IgD-negative memory B cell (primary cell): ENCODE results near the gene DDX59. TPM values are rescaled to one million over a fixed set of nuclear protein-coding genes. Genes with fewer than 3 reads are reported as not detected.

Source experiments
- H3K27ac Mint-ChIP-seq, 3 donors: one replicate each; pipeline ENCODE4 v1.8.0; 2020 to 2022; ENCODE audit warnings: mild to moderate bottlenecking in 3 of 3, mixed read lengths in 3 of 3, moderate library complexity in 1 of 3
- H3K27me3 Mint-ChIP-seq: one replicate; pipeline ENCODE4 v1.8.0; 2021; ENCODE audit warnings: mixed read lengths
- H3K36me3 Mint-ChIP-seq: one replicate; pipeline ENCODE4 v1.8.0; 2020; ENCODE audit warnings: mild to moderate bottlenecking, mixed read lengths
- H3K4me1 Mint-ChIP-seq, 3 donors: one replicate each; pipeline ENCODE4 v1.8.0; 2020 to 2022; ENCODE audit warnings: mixed read lengths in 3 of 3, mild to moderate bottlenecking in 1 of 3
- H3K4me3 Mint-ChIP-seq, 4 donors: one replicate each; pipeline ENCODE4 v1.8.0; 2020 to 2022; ENCODE audit warnings: mild to moderate bottlenecking in 4 of 4, mixed read lengths in 4 of 4, moderate library complexity in 3 of 4
- H3K9me3 Mint-ChIP-seq, 3 donors: one replicate each; pipeline ENCODE4 v1.8.0; 2020 to 2021; ENCODE audit warnings: mixed read lengths in 3 of 3, mild to moderate bottlenecking in 1 of 3
- polyA plus RNA-seq: library from polyadenylated mRNA; unstranded; fragments of 300-500 nt; fragmentation: Illumina TruSeq; gene quantifications from one replicate; pipeline ENCODE4 v1.2.3, GENCODE V29; 2021

The DDX59 gene
- polyA plus RNA-seq, 1 donor from 2014 or later, result 19.1 TPM

- Mint-ChIP-seq H3K36me3 (no peaks in the 10 kb centered on the region), H3K27ac (peak overlapping the region; percentile 64 to 80 (median 72)), H3K9me3 (no peaks in the 10 kb centered on the region), H3K27me3 (no peaks in the 10 kb centered on the region), H3K4me1 (peaks cover 15 to 20% (median 19%) of the 10 kb centered on the region in 3 donors), H3K4me3 (peak overlapping the region; percentile 28 to 86 (median 50))
These were observed 41.4 kb downstream of the DDX59 start for GRCh38 chr1:200628223-200628881.

GRCh38 chr1:200627575-200628222 lies 42.0 kb downstream of the DDX59 start:
- Mint-ChIP-seq H3K36me3 (no peaks in the 10 kb centered on the region), H3K27me3 (no peaks in the 10 kb centered on the region), H3K9me3 (no peaks in the 10 kb centered on the region), H3K4me3 (peak overlapping the region in 3 of 4 donors; percentile 28 to 86 (median 41)), H3K4me1 (peaks cover 15 to 20% (median 19%) of the 10 kb centered on the region in 3 donors), H3K27ac (peak overlapping the region in 2 of 3 donors; percentile 72 to 80)

- peaks cover 15 to 21% (median 19%) of the 10 kb centered on the region in 3 donors for H3K4me1 Mint-ChIP-seq
- peak overlapping the region in 2 of 3 donors; percentile 31 to 80 for H3K27ac Mint-ChIP-seq
- H3K9me3 Mint-ChIP-seq, result no peaks in the 10 kb centered on the region
- no peak overlapping the region for H3K4me3 Mint-ChIP-seq
- H3K36me3 Mint-ChIP-seq, result no peaks in the 10 kb centered on the region
- H3K27me3 Mint-ChIP-seq, result no peaks in the 10 kb centered on the region
These were observed 42.7 kb downstream of the DDX59 start for GRCh38 chr1:200626853-200627534.

GRCh38 chr1:200625381-200625824 lies 44.3 kb downstream of the DDX59 start:
- Mint-ChIP-seq H3K4me3 (no peak overlapping the region), H3K36me3 (no peaks in the 10 kb centered on the region), H3K27me3 (no peaks in the 10 kb centered on the region), H3K27ac (peak overlapping the region in 1 of 3 donors; percentile 71), H3K4me1 (peaks cover 21% of the 10 kb centered on the region in 3 donors), H3K9me3 (no peaks in the 10 kb centered on the region)

GRCh38 chr1:200624679-200625335 lies 44.9 kb downstream of the DDX59 start:
- no peaks in the 10 kb centered on the region for H3K27me3 Mint-ChIP-seq
- peaks cover 21 to 27% (median 21%) of the 10 kb centered on the region in 3 donors for H3K4me1 Mint-ChIP-seq
- no peak overlapping the region for H3K4me3 Mint-ChIP-seq
- H3K36me3 Mint-ChIP-seq, result no peaks in the 10 kb centered on the region
- no peaks in the 10 kb centered on the region for H3K9me3 Mint-ChIP-seq
- H3K27ac Mint-ChIP-seq, result no peak overlapping the region

GRCh38 chr1:200620273-200621131 lies 49.2 kb downstream of the DDX59 start, which contains the start of gene KIF14:
Gene KIF14, minus strand, starts transcription at chr1:200620751. Its CDS starts 2,028 bp downstream, at chr1:200618723.
- H3K27me3 Mint-ChIP-seq, result no peaks in the 10 kb centered on the region
- no peaks in the 10 kb centered on the region for H3K36me3 Mint-ChIP-seq
- H3K9me3 Mint-ChIP-seq, result no peaks in the 10 kb centered on the region
- H3K27ac Mint-ChIP-seq, result peak within 1 kb of the TSS; percentile 76 to 94 (median 92)
- peaks cover 1 to 15% (median 6%) of the 10 kb centered on the region in 3 donors for H3K4me1 Mint-ChIP-seq
- H3K4me3 Mint-ChIP-seq, result peak within 1 kb of the TSS; percentile 91 to 98 (median 96)

- Mint-ChIP-seq H3K27ac (peak overlapping the region in 2 of 3 donors; percentile 14 to 76), H3K4me3 (peak overlapping the region; percentile 91 to 98 (median 96)), H3K4me1 (peaks cover 1 to 15% (median 6%) of the 10 kb centered on the region in 3 donors), H3K36me3 (no peaks in the 10 kb centered on the region), H3K9me3 (no peaks in the 10 kb centered on the region), H3K27me3 (no peaks in the 10 kb centered on the region)
These were observed 49.8 kb downstream of the DDX59 start for GRCh38 chr1:200619894-200620272.

- no peak overlapping the region for H3K27ac Mint-ChIP-seq
- H3K4me1 Mint-ChIP-seq, result peaks cover 0 to 4% (median 0%) of the 10 kb centered on the region in 3 donors
- H3K9me3 Mint-ChIP-seq, result no peaks in the 10 kb centered on the region
- no peak overlapping the region for H3K4me3 Mint-ChIP-seq
- no peaks in the 10 kb centered on the region for H3K27me3 Mint-ChIP-seq
- H3K36me3 Mint-ChIP-seq, result no peaks in the 10 kb centered on the region
These were observed 58.9 kb downstream of the DDX59 start for GRCh38 chr1:200610846-200611245.

GRCh38 chr1:200602632-200603031 lies 67.1 kb downstream of the DDX59 start:
- H3K27ac Mint-ChIP-seq, result no peak overlapping the region
- peaks cover 0 to 2% (median 2%) of the 10 kb centered on the region in 3 donors for H3K4me1 Mint-ChIP-seq

More at GRCh38 chr1:200602632-200603031, 67.1 kb downstream of the DDX59 start:
- Mint-ChIP-seq H3K36me3 (no peaks in the 10 kb centered on the region), H3K27me3 (no peaks in the 10 kb centered on the region), H3K9me3 (no peaks in the 10 kb centered on the region), H3K4me3 (no peak overlapping the region)

Other genes starting within 250 kb of the DDX59 start
- gene KIF14, start 49.2 kb downstream of the DDX59 start, polyA plus RNA-seq, result 0.16 TPM
- 0.06 TPM for gene CAMSAP2, start 69.0 kb upstream of the DDX59 start, polyA plus RNA-seq
- 41.1 TPM for gene GPR25, start 203.1 kb upstream of the DDX59 start, polyA plus RNA-seq
- gene INAVA, start 225.0 kb upstream of the DDX59 start, polyA plus RNA-seq, result not detected